Measurements from ENCODE around the gene LDLRAD3.
"Not testable (repeated sequence)": the region's sequence is repeated elsewhere in the genome, so short reads cannot be mapped to it uniquely, and the experiment has no call there.

LDLRAD3 gene

DNA sequence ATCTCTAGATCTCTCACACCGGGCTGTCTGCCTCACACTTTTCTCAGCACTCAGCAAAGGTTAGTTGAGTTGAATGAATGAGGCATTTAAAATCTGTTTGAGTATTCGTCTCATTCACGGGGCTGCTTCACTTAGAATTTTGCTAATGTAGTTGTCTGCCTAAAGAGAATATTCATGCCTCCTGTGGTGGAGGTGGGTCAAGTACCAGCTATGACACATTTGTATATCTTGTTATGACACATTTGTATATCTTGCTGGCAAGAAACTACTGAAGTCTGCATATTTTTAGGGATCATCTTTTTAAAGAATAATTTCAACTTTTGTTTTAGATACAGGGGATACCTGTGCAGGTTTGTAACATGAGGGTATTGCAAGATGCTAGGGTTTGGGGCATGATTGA lies 43.1 kb downstream of the LDLRAD3 start:
- in situ Hi-C loops (cut with MboI; ENCODE audit: low sequenced_read_pairs): no loop called here

DNA sequence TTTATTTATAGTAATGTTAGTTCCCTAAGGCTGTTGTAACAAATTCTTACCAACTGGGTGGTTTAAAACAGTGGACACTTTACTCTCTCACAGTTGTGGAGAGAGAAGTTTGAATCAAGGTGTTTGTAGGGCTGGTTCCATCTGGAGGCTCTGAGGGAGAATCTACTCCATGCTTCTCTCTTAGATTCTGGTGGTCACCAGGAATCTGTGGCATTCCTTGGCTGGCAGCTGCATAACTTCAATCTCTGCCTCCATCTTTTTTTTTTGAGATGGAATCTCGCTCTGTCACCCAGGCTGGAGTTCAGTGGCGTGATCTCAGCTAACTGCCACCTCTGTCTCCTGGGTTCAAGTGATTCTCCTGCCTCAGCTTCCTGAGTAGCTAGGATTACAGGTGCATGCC lies 46.3 kb downstream of the LDLRAD3 start:
- in situ Hi-C loops (cut with MboI; ENCODE audit: low sequenced_read_pairs): no loop called here

DNA sequence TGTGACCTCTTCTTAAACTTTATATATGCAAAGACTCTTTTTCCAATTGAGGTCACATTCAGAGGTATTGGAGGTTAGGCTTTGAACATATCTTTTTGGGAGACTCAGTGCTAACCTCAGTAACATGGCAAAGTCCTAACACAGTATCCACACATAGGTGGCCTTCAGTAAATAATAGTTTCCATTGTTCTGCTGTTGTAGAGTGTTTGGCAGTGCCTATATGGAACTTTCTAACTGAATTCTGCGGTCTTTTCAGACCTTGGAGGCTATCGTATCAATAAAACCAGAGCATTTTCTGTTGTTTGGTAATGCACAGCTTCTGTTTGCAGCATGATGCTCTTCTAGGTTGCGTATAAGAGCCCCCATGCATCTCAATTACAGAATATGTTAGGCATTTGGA lies 47.0 kb downstream of the LDLRAD3 start:
- in situ Hi-C loops (cut with MboI; ENCODE audit: low sequenced_read_pairs): no loop called here

DNA sequence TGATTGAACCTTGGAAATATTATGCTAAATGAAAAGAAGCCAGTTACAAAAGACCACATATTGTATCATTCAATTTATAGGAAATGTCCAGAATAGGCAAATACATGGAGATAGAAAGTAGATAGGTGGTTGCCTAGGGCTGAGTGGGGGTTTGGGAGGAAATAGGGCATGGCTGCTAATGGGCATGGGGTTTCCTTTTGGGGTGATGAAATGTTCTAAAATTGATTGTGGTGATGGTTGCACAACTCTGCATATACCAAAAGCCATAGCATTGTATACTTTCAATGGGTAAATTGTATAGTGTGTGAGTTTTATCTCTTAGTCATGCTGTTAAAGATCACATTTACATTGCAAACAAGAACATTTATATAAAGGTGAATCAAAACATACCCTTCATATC lies 48.7 kb downstream of the LDLRAD3 start:
- in situ Hi-C loops (cut with MboI; ENCODE audit: low sequenced_read_pairs): no loop called here

DNA sequence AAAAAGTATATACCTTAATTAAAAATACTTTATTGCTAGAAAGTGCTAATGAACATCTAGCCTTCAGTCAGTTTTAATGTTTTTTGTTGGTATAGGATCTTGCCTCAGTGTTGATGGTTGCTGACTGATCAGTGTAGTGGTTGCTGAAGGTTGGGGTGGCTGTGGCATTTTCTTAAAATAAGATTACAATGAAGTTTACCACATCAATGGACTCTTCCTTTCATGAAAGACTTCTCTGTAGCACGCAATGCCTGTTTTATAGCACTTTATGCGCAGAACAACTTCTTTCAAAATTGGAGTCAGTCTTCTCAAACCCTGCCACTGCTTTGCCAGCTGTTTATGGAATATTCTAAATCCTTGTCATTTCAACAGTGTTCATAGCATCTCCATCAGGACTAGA lies 50.6 kb downstream of the LDLRAD3 start:
- in situ Hi-C loops (cut with MboI; ENCODE audit: low sequenced_read_pairs): no loop called here

DNA sequence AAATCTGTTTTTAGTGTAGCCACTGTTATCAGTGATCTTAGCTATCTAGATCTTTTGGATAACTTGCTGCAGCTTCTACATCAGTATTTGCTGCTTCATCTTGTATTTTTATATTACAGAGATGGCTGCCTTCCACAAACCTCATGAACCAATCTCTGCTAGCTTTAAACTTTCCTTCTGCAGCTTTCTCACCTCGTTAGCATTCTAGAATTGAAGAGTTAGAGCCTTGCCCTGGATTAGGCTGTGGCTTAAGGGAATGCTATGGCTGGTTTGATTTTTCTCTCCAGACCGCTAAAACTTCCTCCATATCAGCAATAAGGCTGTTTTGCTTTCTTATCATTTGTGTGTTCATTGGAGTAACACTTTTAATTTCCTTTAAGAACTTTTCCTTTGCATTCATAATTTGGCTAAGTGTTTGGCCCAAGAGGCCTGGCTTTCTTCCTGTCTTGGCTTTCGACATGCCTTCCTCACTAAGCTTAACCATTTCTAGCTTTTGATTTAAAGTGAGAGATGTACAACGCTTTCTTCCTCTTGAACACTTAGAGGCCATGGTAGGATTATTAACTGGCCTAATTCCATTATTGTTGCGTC lies 51.9 kb downstream of the LDLRAD3 start:
- in situ Hi-C loops (cut with MboI; ENCODE audit: low sequenced_read_pairs): no loop called here

DNA sequence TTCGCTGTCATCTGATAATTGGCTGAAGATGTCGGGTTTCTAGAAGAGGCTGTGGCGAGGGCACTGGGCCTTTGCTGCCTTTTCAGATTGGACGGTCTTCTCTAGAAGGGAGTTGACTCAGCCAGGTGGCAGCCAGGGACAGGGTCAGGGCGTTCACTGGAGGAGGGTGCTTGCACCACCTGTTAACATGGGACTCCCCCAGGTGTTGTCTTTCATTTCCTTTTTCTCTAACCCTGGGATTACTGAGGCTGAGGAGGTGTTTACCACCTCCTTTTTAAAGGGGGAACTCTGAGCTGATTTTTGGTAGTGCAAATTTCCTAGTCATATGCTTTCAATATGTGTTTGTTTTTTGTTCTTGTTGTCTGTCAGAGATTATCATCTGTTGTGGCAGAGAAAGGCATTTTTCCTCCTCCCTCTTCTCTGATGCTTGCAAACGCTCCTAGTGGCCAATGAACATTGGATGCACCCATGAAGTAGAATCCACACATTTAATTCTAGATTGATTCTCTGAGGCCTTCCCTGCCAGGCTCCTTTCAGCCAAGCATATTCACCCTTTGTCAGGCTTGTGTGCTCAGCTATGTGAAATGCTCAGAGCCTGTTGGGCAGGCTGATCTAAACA lies 54.1 kb downstream of the LDLRAD3 start:
- in situ Hi-C loops (cut with MboI; ENCODE audit: low sequenced_read_pairs): no loop called here

DNA sequence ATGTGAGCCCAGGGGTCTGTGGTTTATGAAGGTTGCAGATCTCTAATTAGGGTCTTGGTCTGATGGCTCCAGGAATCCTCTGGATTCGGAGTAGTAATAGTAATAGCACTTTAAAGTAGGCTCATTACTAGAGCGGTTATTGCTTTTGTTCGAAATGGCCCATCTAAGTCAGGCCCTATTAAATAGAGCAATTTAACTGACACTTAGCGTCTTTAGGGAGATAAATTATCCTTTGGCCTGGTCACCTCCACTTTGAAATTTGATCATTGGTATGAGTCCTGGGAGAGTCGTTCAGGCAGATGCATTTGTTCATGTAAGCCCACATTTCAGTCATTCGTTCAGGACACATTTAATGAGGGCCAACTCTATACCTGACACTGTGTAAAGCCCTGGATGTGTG lies 54.8 kb downstream of the LDLRAD3 start:
- in situ Hi-C loops (cut with MboI; ENCODE audit: low sequenced_read_pairs): no loop called here

DNA sequence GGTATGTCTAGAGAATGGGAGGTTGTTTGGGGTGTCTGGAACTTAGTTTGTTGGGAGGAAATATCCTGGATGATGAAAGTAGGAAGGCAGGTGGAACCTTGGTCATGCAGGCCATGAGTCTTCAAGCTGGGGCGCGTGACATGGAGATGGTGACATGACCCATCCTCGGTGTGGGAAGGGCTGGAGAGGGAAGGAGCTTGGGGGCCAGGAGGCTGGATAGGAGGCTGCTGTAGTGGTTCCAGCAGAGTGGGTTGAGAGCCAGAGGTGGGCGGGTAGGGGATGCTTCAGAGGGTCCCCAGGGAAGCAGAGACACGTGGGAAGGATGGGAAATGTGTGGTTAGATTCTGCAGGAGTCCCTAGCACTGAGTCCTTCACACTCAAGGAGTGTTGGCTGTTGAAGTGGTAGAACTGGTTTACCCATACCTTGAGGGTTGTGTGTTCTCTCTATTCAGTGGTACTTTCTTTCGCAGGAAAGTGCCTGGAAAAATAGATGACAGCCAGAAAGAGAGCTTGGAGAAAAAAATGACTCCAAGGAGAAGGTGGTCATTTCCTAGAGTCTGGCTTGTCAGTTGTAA lies 56.8 kb downstream of the LDLRAD3 start:
- in situ Hi-C loops (cut with MboI; ENCODE audit: low sequenced_read_pairs): no loop called here

DNA sequence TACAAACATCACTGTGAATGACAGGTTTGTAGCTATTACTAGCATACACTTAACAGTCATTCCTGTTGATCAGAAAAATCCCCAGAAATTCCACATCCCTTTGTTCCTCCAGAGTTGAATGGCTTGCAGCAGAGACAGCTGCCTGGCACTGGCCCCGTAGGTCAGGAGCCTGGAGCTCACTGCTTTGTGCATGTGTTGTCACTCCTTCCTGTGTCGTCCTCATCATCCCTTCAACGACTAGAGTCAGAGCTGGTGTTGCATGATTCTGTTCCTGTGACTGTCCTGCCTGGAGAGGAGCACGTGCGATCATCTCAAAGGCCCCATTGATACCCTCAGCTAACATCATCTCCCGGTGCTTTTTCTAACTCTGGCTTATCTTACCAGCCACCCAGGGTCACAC lies 58.3 kb downstream of the LDLRAD3 start:
- in situ Hi-C loops (cut with MboI; ENCODE audit: low sequenced_read_pairs): no loop called here

DNA sequence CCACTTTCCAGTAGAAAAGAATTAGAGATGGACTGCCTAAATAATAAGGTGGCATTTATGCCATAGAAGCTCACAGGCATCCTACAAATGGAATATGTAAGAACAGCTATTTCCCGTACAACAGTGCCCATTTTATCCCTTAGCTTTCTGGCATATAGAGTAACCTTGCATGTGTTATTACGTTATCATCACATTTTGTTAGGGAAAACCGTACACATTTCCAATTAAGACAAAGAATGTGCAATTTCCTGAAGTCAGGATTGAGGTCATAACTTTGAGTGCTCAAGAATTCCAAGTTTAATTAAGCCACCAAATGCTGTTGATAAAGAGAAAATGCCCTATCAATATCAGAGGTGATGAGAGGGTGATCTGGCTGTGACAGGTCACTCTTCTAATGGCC lies 58.9 kb downstream of the LDLRAD3 start:
- in situ Hi-C loops (cut with MboI; ENCODE audit: low sequenced_read_pairs): no loop called here

DNA sequence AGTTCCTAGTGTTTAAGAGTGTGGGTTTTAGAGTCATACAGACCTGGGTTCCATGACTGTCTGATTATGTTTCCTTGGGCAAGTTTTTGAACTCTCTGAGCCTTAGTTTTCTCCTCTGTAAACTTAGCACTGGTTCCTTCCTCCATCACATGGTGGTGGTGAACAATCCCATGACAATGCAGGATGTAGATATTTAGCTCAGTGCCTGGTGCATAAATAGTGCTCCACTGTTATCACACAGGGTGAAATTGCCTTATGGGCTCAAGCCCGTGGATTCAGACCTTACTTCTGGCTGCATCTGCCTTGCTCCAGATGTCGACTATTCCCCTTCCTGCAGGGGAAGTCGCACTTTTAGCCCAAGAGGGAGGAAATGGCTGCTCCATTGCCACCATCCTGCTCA lies 62.7 kb downstream of the LDLRAD3 start:
- in situ Hi-C loops (cut with MboI; ENCODE audit: low sequenced_read_pairs): no loop called here

DNA sequence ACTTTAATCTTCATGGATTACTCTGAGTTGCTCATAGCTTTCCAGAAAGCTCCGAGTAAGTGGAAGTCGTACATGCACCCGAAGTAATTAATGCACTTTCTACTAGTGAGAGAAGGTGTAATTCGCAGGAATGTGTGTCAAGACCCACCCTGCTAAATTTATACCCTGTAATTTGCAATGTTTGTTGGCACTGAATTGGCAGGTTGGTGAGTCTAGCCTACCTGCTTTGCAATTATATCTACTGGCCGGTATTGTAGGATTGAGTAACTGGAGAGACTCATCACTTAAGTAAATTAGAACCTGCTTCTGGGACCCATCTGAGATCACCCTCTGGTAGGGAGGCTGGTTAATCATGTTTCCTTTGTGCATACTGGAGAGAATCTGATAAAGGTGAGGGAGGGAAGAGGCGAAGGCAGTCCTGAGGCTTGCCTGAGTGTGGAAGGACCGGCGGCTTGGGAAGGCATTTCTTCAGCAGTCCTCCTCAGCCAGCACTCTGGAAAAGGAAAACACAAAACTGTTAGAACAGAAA lies 63.3 kb downstream of the LDLRAD3 start:
- in situ Hi-C loops (cut with MboI; ENCODE audit: low sequenced_read_pairs): no loop called here

DNA sequence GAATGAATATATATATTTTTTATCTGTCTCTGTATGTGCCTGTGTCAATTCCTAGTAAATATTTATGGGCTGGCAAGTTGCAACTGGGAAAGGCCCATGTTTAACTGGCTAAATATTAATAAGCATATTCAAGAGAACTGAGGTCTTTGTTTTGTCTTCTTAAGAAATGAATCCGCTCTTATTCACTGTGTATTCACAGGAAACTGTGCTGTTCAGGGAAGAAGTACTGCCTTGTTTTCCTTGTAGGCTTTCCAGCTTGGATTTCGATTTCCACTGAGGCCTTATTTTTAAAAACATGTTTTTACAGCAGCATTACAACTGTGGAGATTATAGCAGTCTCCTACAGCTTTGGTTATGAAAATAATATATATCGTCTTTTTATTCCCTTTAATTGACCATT lies 64.7 kb downstream of the LDLRAD3 start:
- in situ Hi-C loops (cut with MboI; ENCODE audit: low sequenced_read_pairs): no loop called here

DNA sequence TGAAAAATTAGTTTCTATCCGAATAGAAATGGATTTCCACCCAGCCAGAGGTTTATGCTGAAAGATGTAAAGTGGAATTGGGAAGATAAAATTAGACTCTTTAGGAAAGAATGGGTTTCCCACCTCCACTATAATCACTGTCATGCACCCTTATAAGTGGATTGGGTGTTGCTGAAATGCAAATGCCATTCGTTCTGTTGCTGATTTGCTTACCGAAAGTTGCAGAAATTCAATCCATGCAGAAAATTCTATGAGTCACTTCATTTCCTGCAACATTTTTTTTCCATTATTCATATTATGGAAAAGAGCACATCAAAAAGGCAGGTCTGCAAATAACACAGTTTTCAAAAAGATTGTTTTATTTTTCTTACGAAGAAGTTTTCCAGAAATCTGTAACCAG lies 65.6 kb downstream of the LDLRAD3 start:
- in situ Hi-C loops (cut with MboI; ENCODE audit: low sequenced_read_pairs): no loop called here

DNA sequence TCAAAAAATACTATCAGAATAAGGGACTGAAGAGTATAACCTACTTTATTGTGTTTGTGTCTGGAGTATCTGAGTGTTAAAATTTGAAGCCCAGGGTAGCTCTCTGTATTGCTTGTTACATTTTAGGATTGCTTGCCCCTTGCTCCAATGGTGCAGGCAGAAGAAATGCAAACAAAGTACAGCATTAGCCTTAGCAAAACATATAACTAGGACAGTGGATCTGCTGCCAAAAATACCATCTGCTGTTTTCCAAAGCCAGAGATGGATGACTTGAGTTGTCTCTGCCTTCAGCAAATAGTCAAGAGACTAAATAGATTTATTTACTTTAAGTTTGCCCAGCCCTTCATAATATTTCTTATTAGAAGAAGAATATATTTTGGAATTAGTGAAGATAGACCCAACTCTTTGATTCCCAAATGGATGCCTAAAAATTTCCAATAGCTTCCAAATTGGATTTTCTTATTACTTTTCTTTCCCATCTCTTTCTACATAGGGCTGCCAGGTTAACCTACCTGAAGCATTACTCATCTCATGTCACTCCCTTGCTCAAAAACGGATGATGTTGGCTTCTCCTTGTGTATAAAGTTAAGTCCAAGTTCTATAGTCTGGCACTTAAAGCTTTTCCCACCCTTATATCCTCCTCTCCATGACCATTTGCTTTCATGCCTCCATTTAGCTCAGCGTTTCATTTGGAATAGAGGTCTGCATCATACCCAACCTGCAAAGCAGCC lies 66.3 kb downstream of the LDLRAD3 start:
- in situ Hi-C loops (cut with MboI; ENCODE audit: low sequenced_read_pairs): no loop called here

DNA sequence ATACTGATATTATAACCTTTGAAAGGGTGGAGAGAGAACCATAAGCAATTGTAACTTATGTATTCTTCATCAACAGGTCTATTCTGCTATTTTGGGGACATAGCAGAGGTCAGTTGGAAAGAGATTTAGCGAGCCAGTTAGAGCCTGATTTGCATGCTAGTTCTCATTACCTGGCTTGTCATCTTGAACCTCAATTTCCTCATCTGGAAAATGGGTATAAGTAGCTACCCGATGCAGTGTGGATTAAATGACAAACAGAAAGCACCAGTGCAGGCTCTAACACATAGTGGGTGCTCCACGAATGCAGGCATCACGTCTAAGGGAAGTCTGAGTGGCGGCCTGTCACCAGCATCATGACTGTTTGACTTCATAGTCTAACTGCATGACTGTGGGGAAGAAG lies 67.7 kb downstream of the LDLRAD3 start:
- in situ Hi-C loops (cut with MboI; ENCODE audit: low sequenced_read_pairs): no loop called here

DNA sequence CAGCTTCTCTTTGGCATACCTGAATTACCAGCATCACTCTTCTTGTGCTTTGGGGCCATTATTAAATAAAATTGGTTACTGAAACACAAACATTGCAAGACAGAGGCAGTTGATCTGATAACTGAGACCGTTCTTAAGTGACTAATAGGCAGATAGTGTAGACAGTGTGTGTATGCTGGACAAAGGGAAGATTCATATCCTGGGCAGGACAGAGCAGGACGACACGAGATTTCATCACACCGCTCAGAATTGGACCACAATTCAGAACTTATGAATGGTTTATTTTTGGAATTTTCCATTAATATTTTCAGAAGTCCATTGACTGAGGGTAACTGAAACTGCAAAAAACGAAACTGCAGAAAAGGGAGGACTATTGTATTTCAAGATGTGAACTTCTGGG lies 68.6 kb downstream of the LDLRAD3 start:
- in situ Hi-C loops (cut with MboI; ENCODE audit: low sequenced_read_pairs): no loop called here

DNA sequence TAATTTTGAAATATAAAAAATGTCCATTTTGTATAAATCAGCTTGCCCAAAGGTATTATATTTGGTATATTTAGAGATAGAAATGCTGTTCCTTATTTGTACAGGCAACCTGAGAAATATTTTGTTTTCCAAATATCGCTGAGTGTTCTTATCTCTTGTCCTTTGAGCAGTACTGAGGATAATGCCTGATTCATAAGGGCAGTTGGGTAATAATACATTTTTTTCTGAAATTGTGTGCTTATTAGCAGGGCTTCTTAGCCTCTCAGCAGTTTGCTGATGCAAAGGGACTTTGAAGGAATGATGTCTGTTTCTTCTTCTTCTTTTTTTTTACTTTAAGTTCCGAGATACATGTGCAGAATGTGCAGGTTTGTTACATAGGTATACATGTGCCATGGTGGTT lies 69.1 kb downstream of the LDLRAD3 start:
- in situ Hi-C loops (cut with MboI; ENCODE audit: low sequenced_read_pairs): no loop called here

DNA sequence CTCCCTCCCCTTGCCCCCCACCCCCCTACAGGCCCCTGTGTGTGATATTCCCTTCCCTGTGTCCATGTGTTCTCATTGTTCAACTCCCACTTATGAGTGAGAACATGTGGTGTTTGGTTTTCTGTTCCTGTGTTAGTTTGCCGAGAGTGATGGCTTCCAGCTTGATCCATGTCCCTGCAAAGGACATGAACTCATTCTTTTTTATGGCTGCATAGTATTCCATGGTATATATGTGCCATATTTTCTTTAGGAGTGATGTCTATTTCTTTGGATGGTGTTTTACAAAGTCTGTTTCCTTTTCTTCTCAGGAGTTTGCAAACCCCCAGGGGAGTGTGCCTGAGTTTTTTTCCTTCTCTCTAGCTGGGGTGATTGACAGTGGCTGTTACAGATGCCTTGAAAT lies 69.6 kb downstream of the LDLRAD3 start:
- in situ Hi-C loops (cut with MboI; ENCODE audit: low sequenced_read_pairs): not testable (repeated sequence)

DNA sequence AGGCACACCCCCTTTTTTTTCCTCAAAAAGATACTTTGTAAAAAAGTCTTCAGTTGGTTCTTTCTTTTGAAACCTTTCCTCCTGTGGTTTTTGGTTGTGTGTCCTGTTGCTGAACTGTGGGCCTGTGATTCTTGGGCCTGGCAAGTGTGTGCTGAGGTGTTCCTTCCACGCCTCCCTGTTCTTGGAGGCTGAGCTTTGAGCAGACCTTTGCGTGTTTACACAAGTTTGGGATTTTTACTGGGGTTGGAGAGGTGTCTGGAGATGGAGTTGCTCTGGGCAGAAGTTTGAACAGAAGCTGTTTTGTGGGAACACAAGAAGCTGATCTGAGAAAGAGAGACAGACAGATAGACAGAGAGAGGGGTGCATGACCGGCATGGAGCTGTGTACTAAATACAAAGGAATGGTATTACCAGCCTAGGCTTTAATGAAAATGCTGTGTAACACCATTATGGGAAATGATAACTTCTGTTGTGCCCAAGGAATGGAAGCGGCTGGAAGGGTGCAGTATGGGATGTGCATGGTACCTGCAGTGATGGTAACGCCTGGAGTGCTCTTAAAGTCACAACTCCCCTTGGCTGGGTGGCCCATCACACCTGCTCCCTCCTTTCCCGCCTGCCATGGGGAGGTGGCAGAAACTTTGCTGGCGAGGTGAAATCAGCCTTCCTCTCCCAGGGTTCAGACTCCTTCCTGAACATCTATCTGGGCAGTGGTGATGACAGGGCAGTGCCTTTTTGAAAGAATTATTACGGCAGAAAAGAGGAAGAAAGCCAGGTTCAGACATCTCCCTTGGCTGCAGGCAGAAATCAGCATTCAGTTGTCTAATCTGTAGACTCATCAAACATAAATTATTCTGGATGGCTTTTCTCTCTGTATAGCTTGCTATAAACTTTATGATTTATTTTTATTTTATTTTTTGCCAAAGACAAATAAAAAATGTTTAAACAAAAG lies 70.4 kb downstream of the LDLRAD3 start:
- in situ Hi-C loops (cut with MboI; ENCODE audit: low sequenced_read_pairs): no loop called here
